ENCODE measurements around the gene USP53. TPM values are rescaled to one million over a fixed set of nuclear protein-coding genes. Genes with fewer than 3 reads are reported as not detected.

The USP53 gene
- total RNA-seq, 4 donors from 2014 or later, result 42.5 to 113 (median 68.3) TPM

DNA sequence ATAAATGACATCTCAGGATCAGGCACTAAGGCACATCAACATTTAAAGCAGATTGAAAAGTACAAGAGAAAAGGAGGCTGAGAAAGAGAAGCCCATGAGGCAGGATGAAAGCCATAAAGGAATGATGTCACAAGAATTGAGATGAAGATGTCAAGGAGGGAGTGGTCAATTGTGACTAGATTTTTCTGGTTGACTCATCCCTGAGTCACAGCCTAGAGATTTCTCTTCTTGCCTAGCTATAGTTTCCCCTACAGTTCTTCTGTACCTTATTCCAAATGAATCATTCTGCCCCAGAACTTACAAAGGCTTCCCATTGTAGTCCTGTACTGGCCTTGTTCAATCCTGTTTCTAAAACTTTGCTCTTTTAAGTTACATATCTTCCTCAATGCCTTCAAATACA, 3.4 kb upstream of the USP53 start:
- Histone ChIP-seq H3K27ac (no peak overlapping the region), H3K9me3 (no peaks in the 10 kb centered on the region), H3K27me3 (no peaks in the 10 kb centered on the region), H3K4me1 (no peaks in the 10 kb centered on the region), H3K4me3 (replicated peaks in 1 of 3) (no peak overlapping the region), H3K36me3 (no peaks in the 10 kb centered on the region)
- DNase-seq, result no peak
- TF ChIP-seq, protein P1, sequence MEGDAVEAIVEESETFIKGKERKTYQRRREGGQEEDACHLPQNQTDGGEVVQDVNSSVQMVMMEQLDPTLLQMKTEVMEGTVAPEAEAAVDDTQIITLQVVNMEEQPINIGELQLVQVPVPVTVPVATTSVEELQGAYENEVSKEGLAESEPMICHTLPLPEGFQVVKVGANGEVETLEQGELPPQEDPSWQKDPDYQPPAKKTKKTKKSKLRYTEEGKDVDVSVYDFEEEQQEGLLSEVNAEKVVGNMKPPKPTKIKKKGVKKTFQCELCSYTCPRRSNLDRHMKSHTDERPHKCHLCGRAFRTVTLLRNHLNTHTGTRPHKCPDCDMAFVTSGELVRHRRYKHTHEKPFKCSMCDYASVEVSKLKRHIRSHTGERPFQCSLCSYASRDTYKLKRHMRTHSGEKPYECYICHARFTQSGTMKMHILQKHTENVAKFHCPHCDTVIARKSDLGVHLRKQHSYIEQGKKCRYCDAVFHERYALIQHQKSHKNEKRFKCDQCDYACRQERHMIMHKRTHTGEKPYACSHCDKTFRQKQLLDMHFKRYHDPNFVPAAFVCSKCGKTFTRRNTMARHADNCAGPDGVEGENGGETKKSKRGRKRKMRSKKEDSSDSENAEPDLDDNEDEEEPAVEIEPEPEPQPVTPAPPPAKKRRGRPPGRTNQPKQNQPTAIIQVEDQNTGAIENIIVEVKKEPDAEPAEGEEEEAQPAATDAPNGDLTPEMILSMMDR (IDR thresholded peaks at IDR 0.05), result no peak
- TF ChIP-seq POLR2A (IDR thresholded peaks at IDR 0.05), result no peak
- intact Hi-C loops (cut with DNase I), result no loop called here

DNA sequence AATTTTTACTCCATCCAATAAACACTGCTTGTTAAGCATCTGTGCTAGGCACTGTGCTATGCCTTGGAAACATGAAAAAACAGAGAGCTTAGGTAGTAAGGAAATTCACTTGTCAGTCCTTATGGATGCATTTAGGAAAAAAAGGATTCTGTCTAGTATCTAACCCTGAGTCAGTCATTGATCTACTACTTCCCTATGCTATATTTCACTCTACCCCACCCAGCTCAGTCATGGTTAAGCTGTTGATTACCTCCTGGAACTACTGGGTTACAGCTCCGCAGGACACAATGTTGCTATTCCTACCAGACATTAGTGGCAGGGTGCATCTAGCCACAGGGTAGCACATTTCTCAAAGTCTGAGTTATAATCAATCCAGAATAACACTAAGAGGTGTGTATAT, 2.9 kb upstream of the USP53 start:
- Histone ChIP-seq H3K27me3 (no peaks in the 10 kb centered on the region), H3K27ac (peak overlapping the region in 1 of 3 donors; percentile 1), H3K9me3 (no peaks in the 10 kb centered on the region), H3K4me3 (replicated peaks in 1 of 3) (no peak overlapping the region), H3K4me1 (peaks cover 0 to 3% of the 10 kb centered on the region in 2 donors), H3K36me3 (no peaks in the 10 kb centered on the region)
- DNase-seq, result no peak
- WGBS, 2 donors, result 94 to 100% methylated on average over 1 of the region's 1 CpG
- intact Hi-C loops (cut with DNase I), result no loop called here
- TF ChIP-seq POLR2A (IDR thresholded peaks at IDR 0.05), result no peak
- TF ChIP-seq, protein P1 (IDR thresholded peaks at IDR 0.05), result no peak

DNA sequence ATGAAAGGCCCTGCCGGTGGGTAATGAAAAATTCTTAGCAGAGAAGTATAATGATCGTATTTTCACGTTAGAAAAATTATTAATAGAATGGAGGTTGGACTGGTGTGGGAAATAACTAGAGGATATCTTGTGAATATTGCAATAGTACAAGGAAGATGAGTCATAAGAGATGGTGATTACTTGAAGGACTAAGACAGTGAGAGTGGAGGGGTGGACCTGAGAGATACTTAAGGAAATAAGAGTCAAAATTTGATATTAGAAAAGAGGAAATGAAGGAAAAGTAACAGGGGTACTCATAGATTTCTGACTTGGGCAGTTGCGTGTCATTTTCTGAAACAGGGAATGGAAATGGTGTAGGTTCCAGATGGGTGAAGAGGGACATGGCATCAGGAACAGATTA, 1.7 kb upstream of the USP53 start:
- WGBS, 2 donors, result 87 to 93% methylated on average over 4 of the region's 4 CpGs
- Histone ChIP-seq H3K4me1 (peaks cover 0 to 4% of the 10 kb centered on the region in 2 donors), H3K9me3 (no peaks in the 10 kb centered on the region), H3K27ac (no peak overlapping the region), H3K4me3 (replicated peaks in 1 of 3) (no peak overlapping the region), H3K27me3 (no peaks in the 10 kb centered on the region), H3K36me3 (no peaks in the 10 kb centered on the region)
- DNase-seq, result no peak
- TF ChIP-seq, protein P1 (IDR thresholded peaks at IDR 0.05), result no peak
- TF ChIP-seq POLR2A (IDR thresholded peaks at IDR 0.05), result no peak
- intact Hi-C loops (cut with DNase I), result loop anchor here (10.0 kb wide), 1 partner anchor 74 kb away; no protein-coding TSS in a partner anchor

DNA sequence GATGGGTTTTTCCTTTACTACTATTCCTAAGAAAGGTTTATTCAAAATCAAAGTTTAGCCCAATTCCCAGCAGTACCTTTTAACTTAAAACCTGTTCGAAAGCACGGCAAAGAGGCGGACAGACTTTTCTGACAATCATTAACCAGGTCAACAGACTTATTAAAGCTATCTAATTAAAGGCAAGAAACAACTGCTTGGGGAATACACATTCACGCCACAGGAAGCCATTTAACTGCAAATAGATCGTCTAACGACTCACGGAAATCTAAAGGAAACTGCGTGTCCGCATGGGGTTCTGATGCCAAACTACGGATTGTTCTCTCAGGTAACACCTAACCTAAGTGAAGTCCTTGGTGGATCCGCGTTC, 663 bp upstream of the USP53 start:
- no peak for TF ChIP-seq POLR2A (IDR thresholded peaks at IDR 0.05)
- TF ChIP-seq, protein P1 (IDR thresholded peaks at IDR 0.05), result no peak
- H3K4me1 ChIP-seq, result peaks cover 0 to 4% of the 10 kb centered on the region in 2 donors
- peak overlapping the region; percentile 95 to 97 (median 96) for H3K27ac ChIP-seq
- peak overlapping the region in 2 of 3 donors; percentile 55 to 75 for H3K4me3 ChIP-seq (replicated peaks in 1 of 3)
- intact Hi-C loops (cut with DNase I), result loop anchor here (10.0 kb wide), 1 partner anchor 73 kb away; no protein-coding TSS in a partner anchor
- 1 to 3% methylated on average over 12 of the region's 12 CpGs for WGBS, 2 donors
- no peaks in the 10 kb centered on the region for H3K9me3 ChIP-seq
- no peaks in the 10 kb centered on the region for H3K36me3 ChIP-seq
- DNase-seq, result no peak
- no peaks in the 10 kb centered on the region for H3K27me3 ChIP-seq

DNA sequence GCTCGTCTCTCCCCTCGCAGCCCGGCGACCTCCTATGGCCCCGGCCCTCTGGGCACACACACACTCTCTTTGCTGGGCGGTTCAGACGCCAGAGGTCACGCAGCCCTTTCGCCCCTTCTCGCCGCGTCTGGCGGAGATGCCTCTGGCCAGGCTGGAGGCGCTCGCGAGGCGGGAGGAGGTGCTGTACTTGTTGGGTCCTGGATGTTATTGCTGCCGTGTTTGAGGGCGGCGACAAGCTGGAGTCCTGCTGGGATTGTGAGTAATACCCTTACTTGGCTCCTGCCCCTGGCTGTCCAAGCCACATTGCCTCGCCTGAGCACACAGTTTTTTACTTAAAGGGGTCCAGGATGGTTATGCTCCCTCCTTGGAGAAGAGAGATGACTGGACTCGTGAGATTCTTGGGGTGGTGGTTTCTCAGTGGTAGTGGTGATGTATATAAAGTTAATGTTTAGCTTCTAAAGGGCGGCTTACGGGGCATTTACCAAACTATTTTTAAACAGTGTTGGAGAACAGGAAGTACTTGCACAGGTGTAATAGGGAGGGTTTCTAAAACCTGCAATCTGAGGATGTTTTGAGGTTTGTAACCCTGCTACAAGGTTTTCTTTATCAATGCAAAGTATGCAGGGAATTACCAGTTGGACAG, 572 bp downstream of the USP53 start:
- Histone ChIP-seq H3K4me3 (replicated peaks in 1 of 3) (peak overlapping the region; percentile 36 to 92 (median 75)), H3K27me3 (no peaks in the 10 kb centered on the region), H3K36me3 (peaks cover 0 to 4% of the 10 kb centered on the region in 2 donors), H3K9me3 (no peaks in the 10 kb centered on the region), H3K4me1 (peaks cover 0 to 4% of the 10 kb centered on the region in 2 donors), H3K27ac (peak overlapping the region; percentile 95 to 97 (median 96))
- 0 to 3% methylated on average over 4 to 5 of the region's 24 CpGs for WGBS, 2 donors
- peak; percentile 89 to 90 for DNase-seq
- TF ChIP-seq POLR2A (IDR thresholded peaks at IDR 0.05), result no peak
- TF ChIP-seq, protein P1 (IDR thresholded peaks at IDR 0.05), result peak in 2 of 6 experiments; percentile 4 to 29
- intact Hi-C loops (cut with DNase I), result loop anchor here (10.0 kb wide), 1 partner anchor 72 kb away; no protein-coding TSS in a partner anchor

Data from thyroid gland (tissue), 4 donors.